ENCODE measurements around the gene LRP1.

LRP1 gene

GRCh38 chr12:57227315-57228115 lies 99.2 kb downstream of the LRP1 start:
- TF ChIP-seq SIN3A (IDR thresholded peaks at IDR 0.05; ENCODE audit: borderline replicate concordance, insufficient read depth, low read length) (no peak), REST (IDR thresholded peaks at IDR 0.05; ENCODE audit: insufficient read depth in 1 of 2, low read depth in 2 of 2, low read length in 2 of 2) (no peak), FOXP2 (optimal IDR thresholded peaks at IDR 0.05; ENCODE audit: borderline replicate concordance, extremely low read depth, extremely low read length, insufficient read depth) (no peak), TAF1 (IDR thresholded peaks at IDR 0.05; ENCODE audit: borderline replicate concordance, insufficient read depth, low read length) (no peak), POLR2AphosphoS5 (IDR thresholded peaks at IDR 0.05; ENCODE audit: low read depth, low read length) (no peak)

GRCh38 chr12:57229046-57229633 lies 100.9 kb downstream of the LRP1 start:
- no peak for TF ChIP-seq SIN3A (IDR thresholded peaks at IDR 0.05; ENCODE audit: borderline replicate concordance, insufficient read depth, low read length)
- TF ChIP-seq TAF1 (IDR thresholded peaks at IDR 0.05; ENCODE audit: borderline replicate concordance, insufficient read depth, low read length) = no peak; the same call in 1 of the 2 replicates
- TF ChIP-seq REST (IDR thresholded peaks at IDR 0.05; ENCODE audit: insufficient read depth in 1 of 2, low read depth in 2 of 2, low read length in 2 of 2) = no peak
- no peak for TF ChIP-seq POLR2AphosphoS5 (IDR thresholded peaks at IDR 0.05; ENCODE audit: low read depth, low read length)
- no peak for TF ChIP-seq FOXP2 (optimal IDR thresholded peaks at IDR 0.05; ENCODE audit: borderline replicate concordance, extremely low read depth, extremely low read length, insufficient read depth)

GRCh38 chr12:57229634-57230380 lies 101.5 kb downstream of the LRP1 start, which contains the start of gene SHMT2:
SHMT2 (plus strand) TSS chr12:57229711; CDS start chr12:57229779, 68 bp downstream.
- 0 out of 2 replicates have a peak, but pooled peaks have one; percentile 1 for TF ChIP-seq SIN3A (IDR thresholded peaks at IDR 0.05; ENCODE audit: borderline replicate concordance, insufficient read depth, low read length)
- peak; percentile 85 for TF ChIP-seq POLR2AphosphoS5 (IDR thresholded peaks at IDR 0.05; ENCODE audit: low read depth, low read length)
- peak; percentile 69; the same call in 1 of the 2 replicates for TF ChIP-seq TAF1 (IDR thresholded peaks at IDR 0.05; ENCODE audit: borderline replicate concordance, insufficient read depth, low read length)
- no peak for TF ChIP-seq FOXP2 (optimal IDR thresholded peaks at IDR 0.05; ENCODE audit: borderline replicate concordance, extremely low read depth, extremely low read length, insufficient read depth)

GRCh38 chr12:57230381-57231155 lies 102.3 kb downstream of the LRP1 start:
- TF ChIP-seq REST (IDR thresholded peaks at IDR 0.05; ENCODE audit: insufficient read depth in 1 of 2, low read depth in 2 of 2, low read length in 2 of 2) = no peak
- TF ChIP-seq FOXP2 (optimal IDR thresholded peaks at IDR 0.05; ENCODE audit: borderline replicate concordance, extremely low read depth, extremely low read length, insufficient read depth) = no peak
- no peak for TF ChIP-seq SIN3A (IDR thresholded peaks at IDR 0.05; ENCODE audit: borderline replicate concordance, insufficient read depth, low read length)
- peak; percentile 36 for TF ChIP-seq POLR2AphosphoS5 (IDR thresholded peaks at IDR 0.05; ENCODE audit: low read depth, low read length)
- no peak for TF ChIP-seq TAF1 (IDR thresholded peaks at IDR 0.05; ENCODE audit: borderline replicate concordance, insufficient read depth, low read length)

Data from PFSK-1 (cell line).